Endothelial cell of umbilical vein (primary cell): ENCODE data around the gene PLEKHJ1. TPM values are rescaled to one million over a fixed set of nuclear protein-coding genes. Genes with fewer than 3 reads are reported as not detected.

Experiments
- BruUV-seq: library from RNA; stranded (reverse); fragments of 400-500 nt; replicated peaks from 2 replicates; lab custom pipeline; 2021; lab: Mats Ljungman, UMichigan
- CTCF ChIA-PET: fragments of 300-600, 350-600 bp; sonication (Branson Sonifier 250); formaldehyde crosslinking; loops from one replicate; lab custom pipeline; 2021; ENCODE audit warnings: antibody characterized with exemption, inconsistent platforms; lab: Charles Lee
- POLR2A ChIA-PET: fragments of 300-600, 350-600 bp; sonication (Branson Sonifier 250); formaldehyde crosslinking; loops from one replicate; lab custom pipeline; 2021; ENCODE audit warnings: antibody characterized with exemption, inconsistent platforms; lab: Charles Lee
- DNase-seq: peaks from one replicate; pipeline ENCODE4 v3.0.0-alpha.2; 2011; ENCODE audit warnings: low read depth, low spot score
- FAIRE-seq: peaks from 2 replicates; lab custom pipeline; 2011; peaks lifted over from hg19 to GRCh38; lab: Jason Lieb, UNC
- H2AFZ ChIP-seq: 2 replicates; pipeline ENCODE4 v1.6.0; 2012; ENCODE audit warnings: low read depth, low read length, control low read depth, inconsistent platforms
- H3K27ac ChIP-seq: 2 replicates; pipeline ENCODE4 v1.5.1; 2011; ENCODE audit warnings: low read depth, mild to moderate bottlenecking, control low read depth, low read length, moderate library complexity; ENCODE audit not compliant: insufficient read depth
- H3K27me3 ChIP-seq, 2 experiments: 2 replicates each; pipeline versions ENCODE4 v1.6.0 to v1.6.1; 2011; ENCODE audit warnings: low read length in 2 of 2, mixed read lengths in 1 of 2; ENCODE audit not compliant: control insufficient read depth in 2 of 2, insufficient read depth in 2 of 2
- H3K36me3 ChIP-seq, 2 experiments: 2 replicates in 1 of 2; 3 replicates in 1 of 2; pipeline ENCODE4 v1.5.1; 2011; ENCODE audit warnings: low read length in 2 of 2, mild to moderate bottlenecking in 1 of 2, moderate library complexity in 1 of 2; ENCODE audit not compliant: control insufficient read depth in 2 of 2, insufficient read depth in 2 of 2; ENCODE audit errors: extremely low read depth in 1 of 2
- H3K4me1 ChIP-seq: 3 replicates; pipeline ENCODE4 v1.5.1; 2011; ENCODE audit warnings: mild to moderate bottlenecking, low read length; ENCODE audit not compliant: control insufficient read depth, insufficient read depth; ENCODE audit errors: extremely low read depth
- H3K4me2 ChIP-seq: 2 replicates; pipeline ENCODE4 v1.6.1; 2011; ENCODE audit warnings: low read length, control low read depth, mixed read lengths; ENCODE audit not compliant: insufficient read depth
- H3K4me3 ChIP-seq, 3 experiments: fragments of 200-600 bp in 1 of 3; sonication (generic), shearing (Covaris generic) in 1 of 3; replicated peaks in 1 of 3; 2 replicates each; pipeline ENCODE4 v1.5.1; 2011 to 2016; ENCODE audit warnings: control low read depth in 3 of 3, low read length in 3 of 3, mild to moderate bottlenecking in 2 of 3, inconsistent platforms in 1 of 3, low read depth in 1 of 3, moderate library complexity in 1 of 3; ENCODE audit not compliant: insufficient read depth in 1 of 3
- H3K79me2 ChIP-seq: 2 replicates; pipeline ENCODE4 v1.6.0; 2012; ENCODE audit warnings: low read length, inconsistent platforms; ENCODE audit not compliant: control insufficient read depth, insufficient read depth
- H3K9ac ChIP-seq: replicated peaks from 2 replicates; pipeline ENCODE3; 2011; ENCODE audit warnings: low read length, control low read depth; ENCODE audit not compliant: insufficient read depth; ENCODE audit errors: extremely low read depth
- H3K9me1 ChIP-seq: replicated peaks from 3 replicates; pipeline ENCODE4 v1.6.0; 2011; ENCODE audit warnings: mild to moderate bottlenecking, low read length; ENCODE audit not compliant: control insufficient read depth, insufficient read depth; ENCODE audit errors: extremely low read depth
- H3K9me3 ChIP-seq: replicated peaks from 2 replicates; pipeline ENCODE4 v1.5.1; 2012; ENCODE audit warnings: low read length, inconsistent platforms; ENCODE audit not compliant: control insufficient read depth, insufficient read depth
- H4K20me1 ChIP-seq: replicated peaks from 2 replicates; pipeline ENCODE3; 2011; ENCODE audit warnings: mild to moderate bottlenecking, low read length; ENCODE audit not compliant: control insufficient read depth, insufficient read depth; ENCODE audit errors: extremely low read depth
- EZH2 ChIP-seq: IDR thresholded peaks from 2 replicates; pipeline ENCODE4 v1.6.1; 2012; ENCODE audit warnings: borderline replicate concordance, low read depth, mild to moderate bottlenecking, moderate library complexity, low read length, inconsistent platforms; ENCODE audit not compliant: severe bottlenecking
- FOS ChIP-seq: IDR thresholded peaks from 2 replicates; pipeline ENCODE4 v1.6.1; 2011; ENCODE audit warnings: mild to moderate bottlenecking, low read length, moderate library complexity, borderline replicate concordance; ENCODE audit not compliant: insufficient read depth
- GATA2 ChIP-seq: IDR thresholded peaks from 2 replicates; pipeline ENCODE4 v1.7.0; 2011; ENCODE audit warnings: low read depth, mild to moderate bottlenecking, moderate library complexity, mixed read lengths, low read length; ENCODE audit not compliant: insufficient read length, insufficient read depth
- JUN ChIP-seq: IDR thresholded peaks from 2 replicates; pipeline ENCODE4 v1.6.1; 2011; ENCODE audit warnings: borderline replicate concordance, low read depth; ENCODE audit not compliant: insufficient read length, insufficient read depth
- POLR2A ChIP-seq: IDR thresholded peaks from 2 replicates; pipeline ENCODE4 v1.6.1; 2012; ENCODE audit warnings: low read depth, mild to moderate bottlenecking, control low read depth, low read length
- dilution Hi-C: fragments of 300-500 bp; cut with MboI; formaldehyde crosslinking; loops from one replicate; pipeline ENCODE4 v1.15.0; 2019; ENCODE audit warnings: low sequenced_read_pairs; ENCODE audit not compliant: extremely low pct_ligation_motif_present
- intact Hi-C: fragments of 100-400 bp; cut with micrococcal nuclease; formaldehyde crosslinking; loops from one replicate; pipeline ENCODE4 v1.10.0; 2022
- polyA plus RNA-seq, 4 experiments: library from polyadenylated mRNA; depleted of rRNA in 3 of 4; stranded (reverse) in 3 of 4; unstranded in 1 of 4; fragments of >200 nt; gene quantifications; 2 replicates each; pipeline versions ENCODE4 v1.2.1 to v1.2.3, GENCODE V29; 2011 to 2012; ENCODE audit warnings: missing spikeins in 1 of 4
- total RNA-seq: library from RNA; stranded (reverse); gene quantifications from 2 replicates; pipeline ENCODE4 v1.2.3, GENCODE V29; 2021
- TF ChIP-seq, protein P1 (sequence below): IDR thresholded peaks from 2 replicates; pipeline ENCODE4 v1.6.1; 2011; ENCODE audit not compliant: insufficient read depth, insufficient read length
- TF ChIP-seq, protein P2 (sequence below), 2 donors: IDR thresholded peaks; 1 replicate in 1 of 2; 2 replicates in 1 of 2; pipeline ENCODE4 v1.5.1; 2011; ENCODE audit warnings: low read length in 2 of 2, mild to moderate bottlenecking in 2 of 2, moderate library complexity in 2 of 2, control low read depth in 1 of 2, inconsistent platforms in 1 of 2, low read depth in 1 of 2; ENCODE audit not compliant: insufficient read depth in 1 of 2; ENCODE audit errors: extremely low read depth in 1 of 2

Gene PLEKHJ1
- total and polyA plus RNA-seq, 2 donors (not counting 3 experiments of a cell fraction or from before 2014, with no cell fraction given), result 82.4 to 115 TPM

DNA sequence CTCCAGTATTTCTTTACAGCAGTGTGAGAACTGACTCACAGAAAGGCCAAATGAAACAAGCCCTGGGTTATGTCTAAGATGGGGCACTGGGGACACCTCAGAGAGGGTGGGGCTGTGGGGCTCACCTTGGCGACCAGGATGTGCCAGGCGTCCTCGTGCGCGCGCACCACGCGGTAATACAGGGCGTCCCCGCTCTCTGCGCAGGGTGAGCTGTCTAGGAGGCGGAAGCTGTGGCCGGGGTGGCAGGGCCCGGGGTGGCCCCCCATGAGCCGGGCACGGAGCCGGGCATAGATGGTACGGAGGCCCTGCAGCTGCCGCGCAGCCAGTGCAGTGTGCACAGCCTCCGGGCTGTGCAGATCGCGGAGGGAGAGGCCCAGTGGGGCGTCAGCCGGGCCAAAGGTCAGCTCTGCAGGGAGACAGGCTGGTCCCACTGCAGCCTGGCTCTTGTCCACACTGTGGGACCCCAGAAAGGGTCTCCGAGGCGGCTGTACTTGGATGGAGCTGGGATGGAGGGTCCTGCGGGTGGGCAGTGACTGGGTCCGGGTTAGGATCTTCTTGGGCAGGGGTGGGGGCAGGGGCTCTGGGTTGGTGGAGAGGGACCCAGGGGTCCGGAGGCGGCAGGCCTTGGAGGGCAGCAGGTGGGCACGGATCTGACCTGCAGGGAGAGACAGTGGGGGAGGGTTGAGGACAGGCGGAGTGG is 42.5 kb upstream of the PLEKHJ1 start:
- Histone ChIP-seq H3K9me1 (no peaks in the 10 kb centered on the region), H3K4me1 (peaks cover 16% of the 10 kb centered on the region), H3K9me3 (no peaks in the 10 kb centered on the region), H3K79me2 (peaks cover 8% of the 10 kb centered on the region), H3K4me2 (no peak overlapping the region), H3K36me3 (peaks cover 0 to 8% of the 10 kb centered on the region in 2 experiments), H2AFZ (no peak overlapping the region), H4K20me1 (no peaks in the 10 kb centered on the region), H3K27ac (no peak overlapping the region), H3K4me3 (no peak overlapping the region), H3K27me3 (peaks cover 2 to 6% of the 10 kb centered on the region in 2 experiments), H3K9ac (no peak overlapping the region)
- ChIA-PET POLR2A (interaction anchor here (0.7 kb wide), 2 partner anchors 45 to 737 kb away, joined by 3 read pairs; no protein-coding TSS in a partner anchor), CTCF (interaction anchor here (1.5 kb wide), 1 partner anchor 37 kb away, joined by 7 read pairs; no protein-coding TSS in a partner anchor)
- DNase-seq, result no peak
- intact Hi-C loops (no loop called here), dilution Hi-C loops (no loop called here)
- BruUV-seq, result no TSS peak
- TF ChIP-seq, protein P1, sequence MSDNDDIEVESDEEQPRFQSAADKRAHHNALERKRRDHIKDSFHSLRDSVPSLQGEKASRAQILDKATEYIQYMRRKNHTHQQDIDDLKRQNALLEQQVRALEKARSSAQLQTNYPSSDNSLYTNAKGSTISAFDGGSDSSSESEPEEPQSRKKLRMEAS, result no peak
- TF ChIP-seq EZH2, result no peak
- TF ChIP-seq POLR2A, result no peak
- TF ChIP-seq JUN, result no peak
- TF ChIP-seq GATA2, result no peak
- TF ChIP-seq, protein P2, sequence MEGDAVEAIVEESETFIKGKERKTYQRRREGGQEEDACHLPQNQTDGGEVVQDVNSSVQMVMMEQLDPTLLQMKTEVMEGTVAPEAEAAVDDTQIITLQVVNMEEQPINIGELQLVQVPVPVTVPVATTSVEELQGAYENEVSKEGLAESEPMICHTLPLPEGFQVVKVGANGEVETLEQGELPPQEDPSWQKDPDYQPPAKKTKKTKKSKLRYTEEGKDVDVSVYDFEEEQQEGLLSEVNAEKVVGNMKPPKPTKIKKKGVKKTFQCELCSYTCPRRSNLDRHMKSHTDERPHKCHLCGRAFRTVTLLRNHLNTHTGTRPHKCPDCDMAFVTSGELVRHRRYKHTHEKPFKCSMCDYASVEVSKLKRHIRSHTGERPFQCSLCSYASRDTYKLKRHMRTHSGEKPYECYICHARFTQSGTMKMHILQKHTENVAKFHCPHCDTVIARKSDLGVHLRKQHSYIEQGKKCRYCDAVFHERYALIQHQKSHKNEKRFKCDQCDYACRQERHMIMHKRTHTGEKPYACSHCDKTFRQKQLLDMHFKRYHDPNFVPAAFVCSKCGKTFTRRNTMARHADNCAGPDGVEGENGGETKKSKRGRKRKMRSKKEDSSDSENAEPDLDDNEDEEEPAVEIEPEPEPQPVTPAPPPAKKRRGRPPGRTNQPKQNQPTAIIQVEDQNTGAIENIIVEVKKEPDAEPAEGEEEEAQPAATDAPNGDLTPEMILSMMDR (IDR thresholded peaks at IDR 0.05; ENCODE audit: extremely low read depth in 1 of 2, insufficient read depth in 1 of 2, low read depth in 1 of 2, low read length in 2 of 2), result no peak
- no peak for TF ChIP-seq FOS
- no peak for FAIRE-seq
